Measurements from ENCODE around the gene SZT2. TPM values are rescaled to one million over a fixed set of nuclear protein-coding genes. Genes with fewer than 3 reads are reported as not detected.

SZT2 gene
- total RNA-seq, 2 experiments from 2014 or later, result 52.2 to 60.2 TPM

DNA sequence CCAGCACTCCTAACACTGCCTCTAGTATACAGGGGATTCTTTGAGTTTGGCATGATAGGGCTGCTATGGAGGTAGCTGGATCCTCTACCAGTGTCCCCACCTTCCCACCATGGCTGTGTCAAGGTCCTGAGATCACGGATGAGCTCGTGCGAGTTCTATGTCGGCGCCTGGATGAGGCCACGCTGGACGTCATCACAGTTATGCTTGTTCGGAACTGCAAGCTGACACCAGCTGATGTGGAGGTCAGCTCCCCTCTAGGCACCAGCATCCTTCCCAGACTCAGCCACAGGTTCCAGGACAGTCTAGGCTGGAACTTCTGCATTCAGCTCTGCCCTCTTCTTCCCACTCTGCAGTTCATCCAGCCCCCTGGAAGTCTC is 48.9 kb downstream of the SZT2 start:
- Mint-ChIP-seq H3K27me3 (no peaks in the 10 kb centered on the region), H3K4me1 (no peaks in the 10 kb centered on the region), H3K4me3 (no peak overlapping the region), H3K27ac (no peak overlapping the region), H3K36me3 (no peaks in the 10 kb centered on the region), H3K9me3 (ENCODE audit: low read depth) (no peaks in the 10 kb centered on the region)
- DNase-seq (no peak), ATAC-seq (no peak)
- CTCF ChIA-PET, result no interaction called here

DNA sequence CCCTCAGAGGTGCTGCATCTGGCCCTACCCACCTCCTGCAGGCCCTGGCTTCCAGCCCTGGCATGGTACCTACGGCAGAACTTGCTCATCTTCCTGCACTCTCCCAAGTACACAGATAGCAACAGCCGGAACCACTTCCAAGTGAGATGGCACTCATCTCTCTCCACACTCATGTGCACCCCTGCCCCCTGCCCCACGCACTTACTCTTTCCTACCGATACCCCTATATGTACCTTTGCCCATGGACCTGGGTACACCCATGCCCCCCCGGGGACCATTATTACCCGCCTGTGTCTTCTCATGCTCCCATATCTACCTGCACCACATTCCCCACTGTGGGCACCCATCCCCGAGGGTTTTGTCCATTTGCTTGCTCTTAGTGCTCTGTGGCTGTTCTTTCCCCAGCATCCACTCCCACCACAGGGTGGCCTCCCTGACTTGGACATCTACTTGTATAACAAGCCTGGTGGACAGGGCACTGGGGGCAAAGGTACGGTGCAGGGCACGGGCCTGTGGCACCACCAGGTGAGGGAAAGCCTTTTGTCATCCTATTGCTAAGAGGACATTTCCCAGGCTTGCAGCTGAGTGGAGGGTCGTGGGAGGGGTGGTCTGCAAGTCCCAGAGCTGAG is 49.4 kb downstream of the SZT2 start:
- Mint-ChIP-seq H3K27ac (no peak overlapping the region), H3K4me3 (no peak overlapping the region), H3K36me3 (peaks cover 3% of the 10 kb centered on the region), H3K4me1 (no peaks in the 10 kb centered on the region), H3K27me3 (no peaks in the 10 kb centered on the region), H3K9me3 (ENCODE audit: low read depth) (no peaks in the 10 kb centered on the region)
- CTCF ChIA-PET, result no interaction called here
- ATAC-seq (no peak), DNase-seq (no peak)

DNA sequence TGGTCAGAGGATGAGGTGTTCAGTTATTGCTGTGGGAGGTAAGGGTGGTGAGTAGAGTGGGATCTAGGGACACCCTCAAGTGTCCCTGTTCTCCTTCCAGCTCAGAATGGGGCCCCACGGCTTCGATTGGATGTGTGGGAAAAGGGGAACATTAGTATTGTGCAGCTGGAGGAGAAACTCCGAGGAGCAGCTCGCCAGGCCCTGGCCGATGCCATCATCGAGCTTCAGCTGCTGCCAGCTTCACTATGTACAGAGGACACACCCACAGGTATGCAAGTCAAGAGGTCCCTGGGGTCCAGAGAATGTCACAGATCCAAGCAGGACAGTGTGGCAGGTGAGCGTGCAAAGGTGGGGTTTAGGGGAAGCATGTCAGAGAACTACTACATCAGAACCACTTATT is 50.1 kb downstream of the SZT2 start:
- no peak overlapping the region for H3K27ac Mint-ChIP-seq
- DNase-seq (no peak), ATAC-seq (no peak)
- H3K36me3 Mint-ChIP-seq, result peaks cover 3% of the 10 kb centered on the region
- CTCF ChIA-PET, result interaction anchor here (1.5 kb wide), 1 partner anchor 25 kb away, joined by 3 read pairs; no protein-coding TSS in a partner anchor
- no peaks in the 10 kb centered on the region for H3K9me3 Mint-ChIP-seq (ENCODE audit: low read depth)
- H3K4me1 Mint-ChIP-seq, result no peaks in the 10 kb centered on the region
- no peaks in the 10 kb centered on the region for H3K27me3 Mint-ChIP-seq
- no peak overlapping the region for H3K4me3 Mint-ChIP-seq

DNA sequence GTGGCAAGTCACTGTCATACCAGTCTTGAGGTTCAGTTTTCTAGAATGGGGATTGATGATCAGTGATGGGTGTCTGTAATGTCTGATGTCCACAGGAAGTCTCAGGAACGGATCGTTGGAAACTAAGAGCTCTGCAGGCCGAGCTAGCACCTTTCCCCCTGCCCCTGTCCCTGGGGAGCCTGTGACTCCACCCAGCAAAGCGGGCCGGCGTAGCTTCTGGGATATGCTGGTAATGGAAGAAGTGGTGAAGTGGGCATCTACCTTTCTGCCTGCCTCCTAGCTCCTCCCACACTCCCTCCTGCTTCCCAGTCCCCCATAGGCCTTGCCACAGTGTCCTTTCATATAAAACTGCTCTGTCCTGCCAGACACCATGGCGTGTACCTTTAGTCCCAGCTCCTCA is 50.7 kb downstream of the SZT2 start:
- no peak for DNase-seq

DNA sequence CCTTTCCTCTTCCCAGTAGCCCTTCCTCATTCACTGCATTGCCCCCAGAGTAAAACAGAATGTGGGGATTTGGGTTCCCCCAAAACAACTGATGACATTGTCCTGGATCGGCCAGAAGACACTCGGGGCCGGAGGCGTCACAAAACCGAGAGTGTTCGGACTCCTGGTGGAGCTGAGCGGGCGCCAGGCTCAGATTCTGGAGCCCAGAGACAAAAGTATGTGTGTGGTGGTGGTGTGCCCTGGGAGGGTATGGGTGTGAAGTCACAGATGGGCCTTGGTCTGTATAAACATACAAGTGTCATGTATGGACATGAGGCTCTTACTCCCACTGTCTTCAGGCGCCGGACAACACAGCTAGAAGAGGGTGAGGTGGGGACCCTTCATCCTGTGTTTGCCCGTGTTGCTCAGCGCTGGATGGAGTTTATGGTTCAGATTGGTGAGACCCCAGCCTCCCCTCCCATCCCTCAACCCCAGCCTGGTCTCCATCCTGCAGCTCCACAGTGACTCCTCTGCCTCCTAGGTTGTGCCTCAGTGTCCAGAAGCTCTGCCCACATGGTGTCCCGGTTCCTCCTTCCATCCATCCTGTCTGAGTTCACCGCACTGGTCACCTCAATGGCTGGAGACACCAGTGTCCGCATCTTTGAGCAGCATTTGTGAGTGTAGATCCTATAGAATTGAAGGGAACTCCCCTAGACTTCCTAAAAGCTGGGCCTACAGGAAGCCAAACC is 51.6 kb downstream of the SZT2 start:
- CTCF ChIA-PET, result interaction anchor here (1.5 kb wide), 1 partner anchor 27 kb away, joined by 3 read pairs; no protein-coding TSS in a partner anchor
- no peak for DNase-seq
- H3K27me3 Mint-ChIP-seq, result no peaks in the 10 kb centered on the region
- no peak for ATAC-seq
- H3K36me3 Mint-ChIP-seq, result peaks cover 5% of the 10 kb centered on the region
- no peak overlapping the region for H3K4me3 Mint-ChIP-seq
- H3K27ac Mint-ChIP-seq, result no peak overlapping the region
- H3K4me1 Mint-ChIP-seq, result no peaks in the 10 kb centered on the region
- H3K9me3 Mint-ChIP-seq (ENCODE audit: low read depth), result no peaks in the 10 kb centered on the region

More for the DNA sequence above, 50.7 kb downstream of the SZT2 start:
- CTCF ChIA-PET, result interaction anchor here (1.5 kb wide), 1 partner anchor 26 kb away, joined by 3 read pairs; no protein-coding TSS in a partner anchor
- H3K9me3 Mint-ChIP-seq (ENCODE audit: low read depth), result no peaks in the 10 kb centered on the region
- ATAC-seq, result no peak
- H3K4me3 Mint-ChIP-seq, result no peak overlapping the region
- H3K27me3 Mint-ChIP-seq, result no peaks in the 10 kb centered on the region
- no peak overlapping the region for H3K27ac Mint-ChIP-seq
- no peaks in the 10 kb centered on the region for H3K4me1 Mint-ChIP-seq
- H3K36me3 Mint-ChIP-seq, result peaks cover 3% of the 10 kb centered on the region

DNA sequence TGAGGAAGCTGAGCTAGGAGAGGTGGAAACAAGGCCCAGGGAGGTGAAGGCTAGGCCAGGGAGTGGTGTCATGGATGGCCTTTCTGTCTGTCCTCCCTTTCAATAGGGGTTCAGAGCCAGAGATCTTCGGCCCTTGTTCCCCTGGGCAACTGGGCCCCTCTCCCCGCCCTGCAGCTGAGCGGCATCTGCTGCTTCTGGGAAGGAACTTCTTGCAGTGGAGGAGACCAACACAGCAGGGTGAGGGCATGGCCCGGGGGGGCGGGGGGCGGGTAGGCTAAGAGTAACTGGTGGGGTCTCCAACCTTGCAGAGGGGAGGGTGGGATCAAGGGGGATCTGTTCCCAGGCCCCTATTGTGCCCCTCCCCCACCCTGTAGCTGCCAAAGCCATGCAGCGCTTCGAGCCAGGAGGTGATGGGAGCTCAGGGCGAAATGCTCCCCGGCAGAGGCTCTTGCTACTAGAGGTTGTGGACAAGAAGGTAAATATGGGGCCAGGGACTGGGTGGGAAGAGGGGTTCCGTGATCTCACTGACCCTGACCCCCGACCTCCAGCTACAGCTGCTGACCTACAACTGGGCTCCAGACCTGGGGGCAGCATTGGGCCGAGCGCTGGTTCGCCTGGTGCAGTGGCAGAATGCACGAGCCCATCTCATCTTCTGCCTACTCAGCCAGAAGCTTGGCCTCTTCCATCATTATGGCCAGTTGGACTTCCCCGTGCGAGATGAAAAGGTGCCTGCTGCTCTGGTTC is 52.4 kb downstream of the SZT2 start:
- H3K4me1 Mint-ChIP-seq, result no peaks in the 10 kb centered on the region
- ATAC-seq (no peak), DNase-seq (no peak)
- no peaks in the 10 kb centered on the region for H3K27me3 Mint-ChIP-seq
- CTCF ChIA-PET, result no interaction called here
- H3K4me3 Mint-ChIP-seq, result no peak overlapping the region
- H3K36me3 Mint-ChIP-seq, result peaks cover 9% of the 10 kb centered on the region
- H3K9me3 Mint-ChIP-seq (ENCODE audit: low read depth), result no peaks in the 10 kb centered on the region
- no peak overlapping the region for H3K27ac Mint-ChIP-seq

DNA sequence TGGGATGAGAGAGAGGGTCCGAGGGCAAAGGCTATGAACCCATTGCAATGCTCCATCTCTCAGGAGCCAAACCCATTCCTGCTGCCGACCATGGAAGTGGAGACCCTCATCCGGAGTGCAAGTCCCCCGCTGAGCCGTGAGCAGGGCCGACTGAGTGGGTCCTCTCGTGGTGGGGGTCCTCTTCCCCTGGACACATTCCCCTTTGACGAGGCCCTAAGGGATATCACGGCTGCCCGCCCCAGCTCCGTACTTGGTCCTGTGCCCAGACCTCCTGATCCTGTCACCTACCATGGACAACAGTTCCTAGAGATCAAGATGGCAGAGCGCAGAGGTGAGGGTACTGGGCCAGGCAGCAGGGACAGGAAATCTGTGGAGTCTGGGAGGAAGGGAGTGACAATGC is 53.1 kb downstream of the SZT2 start:
- CTCF ChIA-PET, result no interaction called here
- Mint-ChIP-seq H3K4me3 (no peak overlapping the region), H3K9me3 (ENCODE audit: low read depth) (no peaks in the 10 kb centered on the region), H3K36me3 (peaks cover 11% of the 10 kb centered on the region), H3K27me3 (no peaks in the 10 kb centered on the region), H3K4me1 (no peaks in the 10 kb centered on the region), H3K27ac (no peak overlapping the region)
- ATAC-seq, result no peak
- no peak for DNase-seq

DNA sequence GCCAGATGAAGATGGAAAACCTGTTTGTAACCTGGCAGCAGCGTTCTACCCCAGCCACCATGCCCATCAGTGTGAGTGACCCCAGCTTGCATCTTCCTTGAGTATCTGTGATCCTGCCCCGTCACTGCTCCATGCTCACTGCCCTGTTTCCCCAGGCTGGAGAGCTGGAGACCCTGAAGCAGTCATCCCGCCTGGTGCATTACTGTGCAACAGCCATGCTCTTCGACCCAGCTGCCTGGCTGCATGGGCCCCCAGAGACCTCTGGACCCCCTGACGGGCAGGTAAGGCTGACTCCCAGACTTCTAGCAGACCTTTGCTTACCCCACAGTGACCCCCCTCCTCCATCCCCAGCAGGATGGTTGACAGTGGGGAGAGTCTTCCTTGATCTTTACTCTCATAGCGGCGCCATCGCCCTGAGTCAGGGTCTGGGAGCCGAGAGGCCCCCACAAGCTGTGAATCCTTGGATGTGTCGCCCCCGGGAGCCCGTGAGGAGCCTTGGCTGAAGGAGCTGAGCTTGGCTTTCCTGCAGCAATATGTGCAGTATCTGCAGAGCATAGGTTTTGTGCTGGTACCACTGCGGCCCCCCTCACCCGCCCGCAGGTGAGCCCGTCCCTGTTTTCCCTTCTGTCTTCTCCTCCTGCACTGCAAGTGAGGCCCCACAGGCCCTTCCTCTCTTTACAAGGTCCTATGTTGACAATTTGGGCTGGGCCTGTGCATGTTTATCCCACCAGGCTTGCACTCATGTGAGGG is 53.7 kb downstream of the SZT2 start:
- peaks cover 11% of the 10 kb centered on the region for H3K36me3 Mint-ChIP-seq
- CTCF ChIA-PET, result no interaction called here
- H3K9me3 Mint-ChIP-seq (ENCODE audit: low read depth), result no peaks in the 10 kb centered on the region
- ATAC-seq, result no peak
- no peak overlapping the region for H3K4me3 Mint-ChIP-seq
- no peak overlapping the region for H3K27ac Mint-ChIP-seq
- no peaks in the 10 kb centered on the region for H3K27me3 Mint-ChIP-seq
- DNase-seq, result no peak
- H3K4me1 Mint-ChIP-seq, result no peaks in the 10 kb centered on the region

DNA sequence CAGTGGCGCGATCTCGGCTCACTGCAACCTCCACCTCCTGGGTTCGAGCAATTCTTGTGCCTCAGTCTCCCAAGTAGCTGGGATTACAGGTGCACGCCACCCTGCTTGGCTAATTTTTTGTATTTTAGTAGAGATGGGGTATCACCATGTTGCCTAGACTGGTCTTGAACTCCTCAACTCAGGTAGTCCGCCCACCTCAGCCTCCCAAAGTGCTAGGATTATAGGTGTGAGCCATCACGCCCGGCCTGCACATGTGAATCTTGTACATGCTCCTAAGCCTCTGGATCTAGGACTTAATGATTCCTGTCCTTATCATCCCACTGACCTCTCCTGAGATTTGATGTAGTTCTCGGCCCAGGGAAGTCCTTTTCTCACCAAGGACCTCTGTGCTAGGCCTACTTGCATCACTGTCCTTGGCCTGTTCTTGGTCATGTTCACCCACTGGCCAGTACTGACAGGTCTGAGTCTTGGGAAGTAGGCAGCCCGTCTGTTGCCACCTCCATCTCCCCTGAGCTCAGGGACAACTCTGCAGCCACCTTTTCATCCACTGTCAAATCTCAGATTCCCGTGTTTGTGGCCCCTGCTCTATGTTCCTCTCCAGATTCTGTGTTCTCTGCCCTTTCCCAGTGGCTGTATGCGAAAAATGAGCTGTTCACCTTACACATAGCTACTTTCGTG is 54.6 kb downstream of the SZT2 start:
- Mint-ChIP-seq H3K27me3 (no peaks in the 10 kb centered on the region), H3K9me3 (ENCODE audit: low read depth) (no peaks in the 10 kb centered on the region), H3K4me1 (no peaks in the 10 kb centered on the region), H3K4me3 (no peak overlapping the region), H3K27ac (no peak overlapping the region), H3K36me3 (peaks cover 12% of the 10 kb centered on the region)
- ATAC-seq, result no peak
- no peak for DNase-seq
- CTCF ChIA-PET, result no interaction called here

DNA sequence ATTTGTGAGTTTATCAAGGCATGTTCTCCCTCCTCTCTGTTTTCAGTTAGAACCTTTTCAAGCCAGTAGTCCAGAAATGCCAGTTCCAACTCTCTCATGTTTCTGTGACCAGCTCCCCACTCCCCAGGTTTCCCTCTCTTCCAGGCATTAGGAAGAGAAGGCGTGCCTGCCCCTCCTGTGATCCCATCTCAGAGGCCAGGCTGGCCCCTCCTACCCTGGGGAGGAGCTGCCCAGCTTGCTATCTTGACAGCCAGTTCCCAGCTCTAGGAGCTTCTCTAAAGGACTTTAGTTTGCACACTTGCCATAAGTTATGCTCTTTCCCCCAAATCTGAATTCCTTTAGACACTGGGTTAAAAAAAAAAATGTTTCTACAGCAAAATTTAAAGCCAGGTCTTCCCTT is 55.1 kb downstream of the SZT2 start:
- Mint-ChIP-seq H3K27ac (no peak overlapping the region), H3K4me1 (no peaks in the 10 kb centered on the region), H3K36me3 (peaks cover 12% of the 10 kb centered on the region), H3K27me3 (no peaks in the 10 kb centered on the region), H3K4me3 (no peak overlapping the region), H3K9me3 (ENCODE audit: low read depth) (no peaks in the 10 kb centered on the region)
- DNase-seq, result no peak
- no peak for ATAC-seq
- CTCF ChIA-PET, result no interaction called here

DNA sequence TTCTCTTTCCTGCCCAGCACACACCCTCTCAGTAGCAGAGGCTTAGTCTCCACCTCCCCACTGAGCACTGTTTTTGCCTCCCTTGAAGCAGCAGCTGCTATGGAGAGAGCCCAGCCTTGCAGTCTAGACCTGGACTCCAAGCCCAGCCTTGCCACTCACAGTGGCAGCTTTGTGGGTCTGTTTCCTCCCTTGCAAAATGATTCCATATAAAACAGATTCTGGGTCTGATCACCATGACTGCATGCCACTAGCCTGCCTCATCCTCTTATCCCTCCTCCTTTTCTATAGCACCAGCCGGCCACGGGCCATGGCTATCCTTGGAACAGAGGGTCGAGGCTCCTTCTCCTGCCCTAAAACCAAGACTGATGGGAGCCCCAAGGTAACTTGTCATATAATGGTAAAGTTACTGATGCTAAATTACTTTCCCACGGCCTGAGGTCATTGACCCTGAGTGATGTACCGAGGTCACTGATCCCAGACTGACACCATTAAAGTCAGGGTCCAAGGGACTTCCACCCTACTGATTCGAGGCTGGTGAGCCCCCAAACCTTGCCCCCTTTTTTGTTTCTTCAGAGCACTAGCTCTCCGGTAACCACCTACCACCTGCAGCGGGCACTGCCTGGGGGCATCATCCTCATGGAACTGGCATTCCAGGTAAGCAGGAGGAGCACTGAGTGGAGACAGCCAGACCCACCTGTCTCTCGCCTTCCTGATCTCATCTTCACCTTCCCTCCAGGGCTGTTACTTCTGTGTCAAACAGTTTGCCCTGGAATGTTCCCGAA is 56.1 kb downstream of the SZT2 start:
- Mint-ChIP-seq H3K9me3 (ENCODE audit: low read depth) (no peaks in the 10 kb centered on the region), H3K27ac (peak overlapping the region; percentile 5), H3K4me3 (no peak overlapping the region), H3K36me3 (peaks cover 16% of the 10 kb centered on the region), H3K27me3 (no peaks in the 10 kb centered on the region), H3K4me1 (no peaks in the 10 kb centered on the region)
- no peak for DNase-seq
- no peak for ATAC-seq
- CTCF ChIA-PET, result no interaction called here

DNA sequence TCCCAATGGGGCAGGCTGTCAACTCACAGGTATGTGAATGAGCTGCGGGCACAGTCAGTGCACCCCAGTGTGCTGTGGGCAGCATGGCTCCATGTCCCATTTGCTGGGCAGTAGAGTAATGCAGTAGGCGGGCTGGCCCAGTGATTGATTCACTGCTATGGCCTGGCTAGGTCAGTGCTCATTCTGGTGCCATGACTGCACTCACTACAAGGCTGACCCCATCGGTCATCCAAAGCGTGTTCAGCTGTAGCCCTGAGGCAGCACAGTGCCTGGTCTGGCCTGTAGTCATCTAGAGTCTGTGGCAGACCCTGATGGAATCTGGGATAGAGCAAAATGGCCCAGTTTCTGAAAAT is 56.7 kb downstream of the SZT2 start:
- CTCF ChIA-PET, result no interaction called here
- no peak overlapping the region for H3K4me3 Mint-ChIP-seq
- H3K27ac Mint-ChIP-seq, result no peak overlapping the region
- H3K27me3 Mint-ChIP-seq, result no peaks in the 10 kb centered on the region
- H3K4me1 Mint-ChIP-seq, result no peaks in the 10 kb centered on the region
- DNase-seq (no peak), ATAC-seq (no peak)
- H3K9me3 Mint-ChIP-seq (ENCODE audit: low read depth), result no peaks in the 10 kb centered on the region
- H3K36me3 Mint-ChIP-seq, result peaks cover 18% of the 10 kb centered on the region
